Measurements from ENCODE around the gene RIN3. TPM values are rescaled to one million over a fixed set of nuclear protein-coding genes. Genes with fewer than 3 reads are reported as not detected.
A peak's percentile ranks its signal among the peaks of the same experiment; 100 is the strongest.
"Not testable (repeated sequence)": the region's sequence is repeated elsewhere in the genome, so short reads cannot be mapped to it uniquely, and the experiment has no call there.

Gene RIN3
- total RNA-seq, 1 donor from 2014 or later = under 0.01 TPM

DNA sequence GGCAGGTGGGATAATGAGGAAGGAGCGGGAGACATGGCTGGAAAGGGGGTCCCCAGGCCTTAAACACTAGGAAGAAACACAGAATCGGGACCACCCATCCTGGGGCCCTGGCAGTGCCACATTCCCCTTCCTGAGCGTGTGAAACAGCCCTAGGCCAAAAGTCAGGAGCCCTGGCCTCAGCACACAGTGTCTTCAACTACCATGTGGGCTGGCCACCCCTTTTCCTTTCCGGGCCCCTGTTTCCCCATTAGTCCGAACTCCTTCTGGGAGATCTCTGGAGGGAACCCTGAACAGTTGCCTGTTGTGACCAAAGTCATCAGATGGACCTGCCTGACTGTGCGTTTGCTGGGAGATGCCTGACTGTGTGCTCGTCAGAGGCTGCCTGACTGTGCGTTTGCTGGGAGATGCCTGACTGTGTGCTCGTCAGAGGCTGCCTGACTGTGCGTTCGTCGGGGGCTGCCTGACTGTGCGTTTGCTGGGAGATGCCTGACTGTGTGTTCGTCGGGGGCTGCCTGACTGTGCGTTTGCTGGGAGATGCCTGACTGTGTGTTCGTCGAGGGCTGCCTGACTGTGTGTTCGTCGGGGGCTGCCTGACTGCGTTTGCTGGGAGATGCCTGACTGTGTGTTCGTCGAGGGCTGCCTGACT, 126.0 kb downstream of the RIN3 start:
- not testable (repeated sequence) for DNase-seq (ENCODE audit: low spot score in 2 of 2); FAIRE-seq

- FAIRE-seq (no peak), DNase-seq (ENCODE audit: low spot score in 2 of 2) (no peak)
Observed at GRCh38 chr14:92641306-92641705, 127.7 kb downstream of the RIN3 start.

GRCh38 chr14:92644171-92644969, 130.8 kb downstream of the RIN3 start:
- no peak for DNase-seq (ENCODE audit: low spot score in 2 of 2)
- no peak for FAIRE-seq

DNA sequence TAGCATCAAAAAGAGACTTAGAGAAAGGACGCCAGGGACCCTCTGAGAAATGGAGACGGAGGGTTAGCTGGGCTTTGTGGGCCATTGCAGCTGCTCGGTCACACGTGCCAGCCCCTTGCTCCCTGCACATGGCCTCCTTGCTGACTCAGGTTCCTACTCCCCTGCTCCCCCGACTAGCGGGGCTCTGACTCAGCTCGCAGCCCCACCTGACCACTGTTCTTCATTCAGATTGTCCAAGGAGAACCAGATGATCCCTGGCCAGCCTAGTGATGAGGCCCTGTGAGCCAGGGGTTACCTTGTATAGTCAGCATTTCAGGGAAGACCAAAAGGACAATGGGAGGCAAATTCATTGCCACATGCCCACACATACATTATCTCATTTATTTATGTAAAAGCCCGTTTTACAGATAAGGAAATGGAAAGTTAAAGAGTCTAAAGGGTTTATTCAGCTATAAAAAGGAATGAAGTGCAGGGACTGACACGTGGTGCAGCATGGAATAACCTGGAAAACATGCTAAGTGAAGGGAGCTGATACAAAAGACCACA, 131.5 kb downstream of the RIN3 start:
- DNase-seq (ENCODE audit: low spot score in 2 of 2) (no peak), FAIRE-seq (no peak)

- DNase-seq (ENCODE audit: low spot score in 2 of 2) = no peak
- FAIRE-seq = no peak
Observed at GRCh38 chr14:92645841-92646478, 132.4 kb downstream of the RIN3 start.

- DNase-seq (ENCODE audit: low spot score in 2 of 2) = no peak
- FAIRE-seq = no peak
Observed at GRCh38 chr14:92646952-92647796, 133.6 kb downstream of the RIN3 start.

GRCh38 chr14:92647797-92648279, 134.3 kb downstream of the RIN3 start:
- FAIRE-seq (no peak), DNase-seq (ENCODE audit: low spot score in 2 of 2) (no peak)

DNA sequence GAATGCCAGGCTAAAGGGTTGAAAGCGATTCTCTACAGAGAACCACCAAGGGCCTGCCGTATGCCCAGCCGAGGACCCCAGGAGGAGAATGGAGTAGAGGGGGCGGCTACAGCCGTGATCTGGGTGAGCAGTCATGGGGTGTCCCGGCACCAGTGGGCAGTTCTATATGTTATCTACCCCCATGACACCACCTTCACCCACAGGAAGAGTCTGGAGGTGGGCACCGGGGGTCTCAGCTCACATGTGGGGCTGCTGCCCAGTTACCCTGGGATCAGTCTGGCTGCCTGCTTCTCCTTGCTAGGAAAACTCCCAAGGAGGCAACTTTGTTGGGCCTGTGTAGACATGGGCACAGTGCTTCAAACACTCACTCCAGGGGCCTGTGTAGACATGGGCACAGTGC, 135.5 kb downstream of the RIN3 start:
- no peak for FAIRE-seq
- no peak for DNase-seq (ENCODE audit: low spot score in 2 of 2)

DNA sequence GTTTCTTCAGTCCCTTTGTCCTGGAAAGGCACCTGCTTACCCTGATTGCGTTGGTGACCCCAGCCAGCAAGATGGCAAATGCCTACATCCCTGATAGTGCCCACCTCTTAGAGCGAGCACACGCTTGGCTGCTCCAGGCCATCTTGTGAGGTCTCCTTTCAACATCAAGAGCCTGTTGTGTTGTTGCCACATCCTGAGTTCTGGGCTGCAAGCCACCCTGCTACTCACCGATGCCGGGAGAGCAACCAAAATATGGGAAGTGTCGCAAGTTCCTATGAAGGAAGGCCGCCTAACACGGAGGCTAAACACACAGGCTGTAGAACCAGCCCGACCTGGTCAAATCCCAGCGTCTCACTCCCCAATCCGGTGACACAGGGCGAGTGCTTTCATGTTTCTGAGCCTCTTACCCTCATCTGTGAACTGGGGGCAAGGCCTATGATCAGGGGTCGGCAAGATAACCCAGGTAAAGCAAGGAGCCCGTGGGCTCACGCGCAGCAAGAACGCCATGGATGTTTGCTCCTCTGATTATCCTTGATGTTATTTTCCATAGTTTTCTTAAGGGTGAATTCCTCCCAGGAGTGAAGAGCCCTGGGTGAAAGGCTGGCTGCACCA, 136.5 kb downstream of the RIN3 start:
- FAIRE-seq (no peak), DNase-seq (ENCODE audit: low spot score in 2 of 2) (peak; percentile 24 to 37)

DNA sequence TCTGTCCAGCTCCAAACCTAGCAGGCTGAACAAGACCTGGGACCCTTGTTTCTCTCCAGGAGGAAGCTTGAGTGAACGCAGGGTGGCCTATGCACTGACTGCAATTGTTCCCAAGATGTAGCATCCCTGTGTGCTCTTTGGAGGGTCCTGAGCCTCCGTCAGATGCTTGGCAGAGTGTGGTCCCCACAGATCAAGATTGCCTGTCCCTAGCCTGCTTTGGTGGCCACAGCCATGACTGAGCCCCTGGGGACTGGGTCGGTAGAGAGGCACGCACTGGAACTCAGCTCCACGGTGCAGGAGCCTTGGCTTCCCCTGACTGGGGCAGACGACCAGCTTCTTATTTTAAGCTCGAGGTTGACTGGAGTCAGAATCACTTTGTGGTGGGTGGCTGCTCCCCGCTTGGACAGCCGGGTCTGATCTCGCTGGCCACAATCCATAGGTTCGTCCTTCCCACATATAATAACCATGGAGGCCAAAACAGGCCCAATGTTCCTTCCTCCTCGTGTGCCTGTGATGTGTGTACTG, 137.1 kb downstream of the RIN3 start:
- FAIRE-seq (no peak), DNase-seq (ENCODE audit: low spot score in 2 of 2) (no peak)

- DNase-seq (ENCODE audit: low spot score in 2 of 2) (no peak), FAIRE-seq (no peak)
Observed at GRCh38 chr14:92651106-92651757, 137.7 kb downstream of the RIN3 start.

DNA sequence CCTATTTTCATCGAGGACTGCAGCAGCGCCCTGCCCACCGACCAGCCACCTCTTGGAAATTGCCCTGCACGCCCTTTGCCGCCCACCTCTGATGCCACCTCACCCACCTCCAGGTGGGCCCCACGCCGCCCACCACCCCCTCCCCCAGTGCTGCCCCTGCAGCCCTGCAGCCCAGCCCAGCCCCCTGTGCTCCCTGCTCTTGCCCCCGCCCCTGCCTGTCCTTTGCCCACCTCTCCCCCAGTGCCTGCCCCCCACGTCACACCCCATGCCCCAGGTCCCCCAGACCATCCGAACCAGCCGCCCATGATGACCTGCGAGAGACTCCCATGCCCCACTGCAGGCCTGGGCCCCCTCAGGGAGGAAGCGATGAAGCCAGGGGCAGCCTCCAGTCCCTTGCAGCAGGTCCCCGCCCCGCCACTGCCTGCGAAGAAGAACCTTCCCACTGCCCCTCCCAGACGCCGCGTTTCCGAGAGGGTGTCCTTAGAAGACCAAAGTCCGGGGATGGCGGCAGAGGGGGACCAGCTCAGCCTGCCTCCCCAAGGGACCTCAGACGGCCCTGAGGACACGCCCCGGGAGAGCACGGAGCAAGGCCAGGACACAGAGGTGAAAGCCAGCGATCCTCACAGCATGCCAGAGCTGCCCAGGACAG, 138.3 kb downstream of the RIN3 start:
- FAIRE-seq (no peak), DNase-seq (ENCODE audit: low spot score in 2 of 2) (no peak)

GRCh38 chr14:92652413-92653151, 139.0 kb downstream of the RIN3 start:
- FAIRE-seq = no peak
- DNase-seq (ENCODE audit: low spot score in 2 of 2) = no peak

GRCh38 chr14:92653162-92653651, 139.6 kb downstream of the RIN3 start:
- FAIRE-seq (no peak), DNase-seq (ENCODE audit: low spot score in 2 of 2) (no peak)

DNA sequence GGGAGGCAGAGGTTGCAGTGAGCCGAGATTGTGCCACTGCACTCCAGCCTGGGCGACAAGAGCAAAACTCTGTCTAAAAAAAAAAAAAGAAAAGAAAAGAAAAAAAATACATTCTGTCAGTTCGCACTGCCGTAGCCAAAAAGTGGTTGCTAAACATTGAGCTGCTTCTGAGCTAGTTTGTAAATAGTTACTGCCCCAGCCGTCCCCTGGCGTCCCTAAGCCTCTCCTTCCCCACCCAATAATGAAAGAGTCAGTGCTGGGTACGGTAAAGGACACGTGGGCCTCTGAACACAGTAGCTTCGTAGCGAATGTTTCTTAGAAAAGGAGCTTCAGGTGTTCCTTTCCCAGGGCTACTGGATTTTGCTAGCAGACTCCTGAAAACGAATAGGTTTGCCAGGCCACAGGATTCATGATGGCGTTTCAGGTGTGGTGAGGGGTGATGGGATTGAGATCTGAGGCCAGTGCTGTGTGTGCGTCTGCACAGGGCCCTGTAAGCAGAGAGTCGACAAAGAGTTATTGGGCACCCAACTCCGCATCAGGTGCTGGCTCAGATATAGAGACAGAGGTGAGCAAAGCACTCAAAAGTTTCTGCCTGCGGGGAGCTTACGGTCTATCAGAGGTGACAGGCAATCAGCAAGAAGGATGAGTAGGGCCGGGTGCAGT, 140.8 kb downstream of the RIN3 start:
- FAIRE-seq (no peak), DNase-seq (ENCODE audit: low spot score in 2 of 2) (no peak)

DNA sequence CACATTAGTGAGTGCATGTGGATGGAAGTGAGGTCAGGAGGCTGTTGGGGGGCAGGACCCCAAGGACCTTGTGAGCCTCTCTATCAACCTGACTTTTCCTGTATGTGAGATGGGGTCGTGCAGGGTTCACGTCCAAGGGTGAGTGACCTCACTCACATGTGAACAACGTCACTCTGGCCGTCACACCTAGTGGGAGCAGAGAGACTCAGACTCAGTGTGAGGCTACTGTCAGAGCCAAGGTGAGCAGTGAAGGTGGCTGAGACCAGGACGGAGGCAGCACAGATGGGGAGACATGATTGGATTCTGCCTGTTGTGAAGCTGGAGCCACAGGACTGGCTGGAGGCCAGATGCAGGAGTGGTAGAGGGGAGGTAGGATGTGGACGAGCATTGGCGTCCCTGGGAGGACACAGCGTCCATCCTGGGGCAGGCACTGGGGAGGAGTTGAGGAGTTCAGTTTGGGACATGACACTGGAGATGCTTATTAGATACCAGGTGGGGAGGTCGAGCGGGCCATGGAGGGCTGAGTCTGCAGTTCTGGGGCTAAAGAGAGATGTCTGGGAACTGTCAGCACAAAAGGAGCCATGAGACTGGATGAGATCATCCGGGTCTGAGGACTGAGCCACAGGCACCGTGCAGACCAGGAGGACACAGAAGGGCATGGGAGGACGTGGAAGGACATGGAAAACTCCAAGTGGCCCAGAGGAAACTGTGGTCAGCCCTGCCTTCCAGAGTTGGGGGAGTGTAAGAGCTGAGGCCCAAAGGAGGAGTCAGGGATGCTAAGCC, 142.0 kb downstream of the RIN3 start:
- no peak for FAIRE-seq

More for the DNA sequence above, 142.0 kb downstream of the RIN3 start:
- no peak for DNase-seq (ENCODE audit: low spot score in 2 of 2)
